HepG2 (cell line): ENCODE results near the gene CCR8. TPM values are rescaled to one million over a fixed set of nuclear protein-coding genes. Genes with fewer than 3 reads are reported as not detected.

Source experiments
- ATAC-seq: fragments of 200-7000 bp; cut with Tn5 transposase; 3 replicates; pipeline ENCODE4 v1.9.1; 2020; ENCODE audit warnings: mild to moderate bottlenecking, moderate library complexity
- BruUV-seq: library from RNA; stranded (reverse); fragments of 400-500 nt; replicated peaks from 2 replicates; lab custom pipeline; 2021; lab: Mats Ljungman, UMichigan
- CTCF ChIA-PET: fragments of 300-600 bp; formaldehyde crosslinking; extraction: SDS; loops from one replicate; lab custom pipeline; 2021; ENCODE audit warnings: low total read pairs, inconsistent platforms, low intra/inter-chr PET ratio; lab: Yijun Ruan, JAX
- POLR2A ChIA-PET: fragments of 350-600 bp; sonication (Branson Sonifier 250); formaldehyde crosslinking; loops from one replicate; lab custom pipeline; 2020; ENCODE audit warnings: antibody characterized with exemption, inconsistent platforms; lab: Yijun Ruan, JAX
- DNase-seq: peaks from one replicate; pipeline ENCODE4 v3.0.0-alpha.2; 2015; ENCODE audit warnings: low spot score
- FAIRE-seq: peaks from 3 replicates; lab custom pipeline; 2011; peaks lifted over from hg19 to GRCh38; lab: Jason Lieb, UNC
- H2AFZ ChIP-seq: one replicate; pipeline ENCODE4 v1.6.1; 2011; ENCODE audit warnings: low read length, inconsistent platforms
- H3K27ac ChIP-seq: fragments of 300-600 bp; 3 replicates; pipeline ENCODE4 v1.8.0; 2011; ENCODE audit warnings: mixed run types, mild to moderate bottlenecking, mixed read lengths, low read length, inconsistent platforms; ENCODE audit not compliant: insufficient read depth; ENCODE audit errors: extremely low read length
- H3K27me3 ChIP-seq, 2 experiments: fragments of 200-600 bp in 1 of 2; 2 replicates in 1 of 2; 3 replicates in 1 of 2; pipeline versions ENCODE4 v1.6.0 to v1.8.0; 2011; ENCODE audit warnings: low read length in 2 of 2, mild to moderate bottlenecking in 2 of 2, moderate library complexity in 2 of 2, inconsistent platforms in 1 of 2; ENCODE audit not compliant: insufficient read depth in 2 of 2, control insufficient read depth in 1 of 2
- H3K36me3 ChIP-seq, 2 experiments: fragments of 200-600 bp in 1 of 2; replicated peaks in 1 of 2; 2 replicates in 1 of 2; 3 replicates in 1 of 2; pipeline versions ENCODE4 v1.5.1 to v1.8.0; 2011; ENCODE audit warnings: low read length in 2 of 2, inconsistent platforms in 1 of 2; ENCODE audit not compliant: insufficient read depth in 2 of 2, control insufficient read depth in 1 of 2
- H3K4me1 ChIP-seq: 2 replicates; pipeline ENCODE4 v1.5.1; 2012; ENCODE audit warnings: low read length, inconsistent platforms; ENCODE audit not compliant: insufficient read depth
- H3K4me2 ChIP-seq: 2 replicates; pipeline ENCODE4 v1.6.0; 2011; ENCODE audit warnings: low read depth, low read length, inconsistent platforms
- H3K4me3 ChIP-seq, 3 experiments: fragments of 200-600 bp in 1 of 3; sonication (generic), shearing (Covaris generic) in 1 of 3; replicated peaks in 1 of 3; 2 replicates each; pipeline ENCODE4 v1.5.1; 2011 to 2016; ENCODE audit warnings: low read length in 3 of 3, inconsistent platforms in 2 of 3, low read depth in 2 of 3, mild to moderate bottlenecking in 2 of 3, control low read depth in 1 of 3, mixed read lengths in 1 of 3; ENCODE audit not compliant: insufficient read depth in 1 of 3
- H3K79me2 ChIP-seq: one replicate; pipeline ENCODE4 v1.6.1; 2011; ENCODE audit warnings: low read length, inconsistent platforms; ENCODE audit not compliant: insufficient read depth
- H3K9ac ChIP-seq: 2 replicates; pipeline ENCODE4 v1.6.0; 2011; ENCODE audit warnings: mild to moderate bottlenecking, low read depth, low read length, inconsistent platforms; ENCODE audit not compliant: insufficient read depth
- H3K9me3 ChIP-seq: 2 replicates; pipeline ENCODE4 v1.5.1; 2012; ENCODE audit warnings: mild to moderate bottlenecking, low read length
- H4K20me1 ChIP-seq: 2 replicates; pipeline ENCODE4 v1.6.0; 2011; ENCODE audit warnings: inconsistent platforms, mild to moderate bottlenecking, low read length, moderate library complexity; ENCODE audit not compliant: insufficient read depth
- CTCF ChIP-seq: sonication (generic); formaldehyde crosslinking; IDR thresholded peaks from 2 replicates; pipeline ENCODE4 v1.5.0; 2020; ENCODE audit warnings: mild to moderate bottlenecking, missing genetic modification reagents, moderate library complexity
- FOXK1 ChIP-seq: sonication (generic); formaldehyde crosslinking; IDR thresholded peaks from 2 replicates; pipeline ENCODE4 v1.4.0; 2020; ENCODE audit warnings: low read depth, missing genetic modification reagents, borderline replicate concordance
- GABPA ChIP-seq, 2 experiments: IDR thresholded peaks; 2 replicates each; pipeline ENCODE4 v1.6.1; 2011 to 2016; ENCODE audit warnings: low read depth in 2 of 2, low read length in 1 of 2, missing biosample characterization in 1 of 2, missing genetic modification characterization in 1 of 2
- GLI4 ChIP-seq: sonication (generic); formaldehyde crosslinking; IDR thresholded peaks from 2 replicates; pipeline ENCODE4 v1.5.1; 2020; ENCODE audit warnings: missing genetic modification reagents, mild to moderate bottlenecking, moderate library complexity, borderline replicate concordance
- PPARG ChIP-seq: conservative IDR thresholded peaks from 2 replicates; pipeline ENCODE4 v1.6.1; 2016; ENCODE audit warnings: missing biosample characterization, missing genetic modification reagents
- RFXANK ChIP-seq: IDR thresholded peaks from 2 replicates; pipeline ENCODE4 v1.6.1; 2016
- SAP130 ChIP-seq: IDR thresholded peaks from 2 replicates; pipeline ENCODE4 v1.6.1; 2016; ENCODE audit warnings: low read depth
- SMAD9 ChIP-seq: sonication (generic); formaldehyde crosslinking; IDR thresholded peaks from 2 replicates; pipeline ENCODE4 v1.5.1; 2020; ENCODE audit warnings: mild to moderate bottlenecking, missing genetic modification reagents
- TBL1XR1 ChIP-seq: fragments of 150-350 bp; IDR thresholded peaks from 2 replicates; pipeline ENCODE4 v1.6.1; 2014; ENCODE audit warnings: borderline replicate concordance, low read length; ENCODE audit not compliant: partially characterized antibody
- ZNF230 ChIP-seq: sonication (generic); formaldehyde crosslinking; IDR thresholded peaks from 2 replicates; pipeline ENCODE4 v1.4.0; 2020; ENCODE audit warnings: mild to moderate bottlenecking, missing genetic modification reagents
- ZNF687 ChIP-seq: sonication (generic); formaldehyde crosslinking; IDR thresholded peaks from 2 replicates; pipeline ENCODE4 v1.5.1; 2020; ENCODE audit warnings: mild to moderate bottlenecking, missing genetic modification reagents, moderate library complexity
- WGBS: methylation state at CpG from one replicate; pipeline ENCODE4 v1.1.6; 2017; ENCODE audit warnings: low lambda C conversion rate; 5-methylcytosine and 5-hydroxymethylcytosine counted together
- in situ Hi-C: cut with HindIII; loops from 2 replicates; pipeline ENCODE4 v1.10.0; 2017; ENCODE audit warnings: low pct_unique_long_range_greater_than_20kb; ENCODE audit not compliant: extremely low pct_ligation_motif_present
- intact Hi-C: fragments of 100-400 bp; cut with micrococcal nuclease; formaldehyde crosslinking; loops from one replicate; pipeline ENCODE4 v1.10.0; 2022; ENCODE audit not compliant: unreplicated experiment
- polyA plus RNA-seq, 8 experiments: library from polyadenylated mRNA; depleted of rRNA in 3 of 8; stranded (reverse) in 7 of 8; unstranded in 1 of 8; fragments of >200 nt; fragmentation: Illumina TruSeq in 4 of 8; extraction: Trizol in 4 of 8; gene quantifications; 2 replicates each; pipeline versions ENCODE4 v1.2.1 to v1.2.3, GENCODE V29; 2011 to 2016; ENCODE audit warnings: low read depth in 4 of 8, missing spikeins in 1 of 8, mixed read lengths in 1 of 8; ENCODE audit not compliant: insufficient read depth in 1 of 8
- total RNA-seq, 5 experiments: library from RNA; depleted of rRNA; stranded (reverse); fragments of >200 nt; fragmentation: Illumina TruSeq; extraction: Trizol; gene quantifications; 2 replicates each; pipeline ENCODE4 v1.2.3, GENCODE V29; 2016; ENCODE audit warnings: low read depth in 1 of 5
- TF ChIP-seq, protein P1 (sequence below): fragments of 450-650 bp; IDR thresholded peaks from 2 replicates; pipeline ENCODE4 v1.6.1; 2016
- TF ChIP-seq, protein P2 (sequence below): sonication (generic); IDR thresholded peaks from 2 replicates; pipeline ENCODE4 v1.6.1; 2016; ENCODE audit warnings: low read depth, borderline replicate concordance
- TF ChIP-seq, protein P3 (sequence below): sonication (generic); formaldehyde crosslinking; IDR thresholded peaks from 2 replicates; pipeline ENCODE4 v1.4.0; 2020; ENCODE audit warnings: missing genetic modification reagents

The CCR8 gene
- total and polyA plus RNA-seq, 2 of the 13 experiments (the other 11 are each of a cell fraction or from before 2014, with no cell fraction given): not detected

- no peak overlapping the region for H3K9ac ChIP-seq
- intact Hi-C loops (loop anchor here (1.0 to 2.0 kb wide), 3 partner anchors 61 to 192 kb away; no protein-coding TSS in a partner anchor), in situ Hi-C loops (no loop called here)
- ATAC-seq (peak; percentile 88), FAIRE-seq (peak; percentile 81), DNase-seq (peak; percentile 59)
- ChIA-PET POLR2A (no interaction called here), CTCF (interaction anchor here (1.3 to 1.8 kb wide), 2 partner anchors 169 to 188 kb away, joined by 4 to 10 read pairs; no protein-coding TSS in a partner anchor)
- H3K36me3 ChIP-seq: no peaks in the 10 kb centered on the region
- WGBS: 20% methylated on average over 4 of the region's 4 CpGs
- H4K20me1 ChIP-seq: no peaks in the 10 kb centered on the region
- no peak overlapping the region for H2AFZ ChIP-seq
- peaks cover under 1% of the 10 kb centered on the region for H3K79me2 ChIP-seq
- H3K9me3 ChIP-seq: no peaks in the 10 kb centered on the region
- H3K4me2 ChIP-seq: no peak overlapping the region
- H3K27ac ChIP-seq: no peak overlapping the region
- no peak overlapping the region for H3K4me3 ChIP-seq
- BruUV-seq: no TSS peak
- 0 out of 5 replicates have a peak, but pooled peaks cover 0 to 1% of the 10 kb centered on the region in 2 experiments for H3K27me3 ChIP-seq
- H3K4me1 ChIP-seq: peaks cover 22% of the 10 kb centered on the region
- TF ChIP-seq RFXANK (CRISPR knock-in tag) (no peak), FOXK1 (no peak), CTCF (CRISPR knock-in tag) (peak; percentile 87), ZNF687 (CRISPR knock-in tag) (no peak), SAP130 (0 out of 2 replicates have a peak, but pooled peaks have one; percentile 20), SMAD9 (CRISPR knock-in tag) (no peak), GABPA (IDR thresholded peaks at IDR 0.05; ENCODE audit: low read depth, low read length) (no peak), GABPA (CRISPR knock-in tag; IDR thresholded peaks at IDR 0.05; ENCODE audit: low read depth) (no peak), TBL1XR1 (no peak), ZNF230 (CRISPR knock-in tag) (no peak), GLI4 (no peak), PPARG (CRISPR knock-in tag) (peak; percentile 35; the same call in 1 of the 2 replicates)
- TF ChIP-seq, protein P1, sequence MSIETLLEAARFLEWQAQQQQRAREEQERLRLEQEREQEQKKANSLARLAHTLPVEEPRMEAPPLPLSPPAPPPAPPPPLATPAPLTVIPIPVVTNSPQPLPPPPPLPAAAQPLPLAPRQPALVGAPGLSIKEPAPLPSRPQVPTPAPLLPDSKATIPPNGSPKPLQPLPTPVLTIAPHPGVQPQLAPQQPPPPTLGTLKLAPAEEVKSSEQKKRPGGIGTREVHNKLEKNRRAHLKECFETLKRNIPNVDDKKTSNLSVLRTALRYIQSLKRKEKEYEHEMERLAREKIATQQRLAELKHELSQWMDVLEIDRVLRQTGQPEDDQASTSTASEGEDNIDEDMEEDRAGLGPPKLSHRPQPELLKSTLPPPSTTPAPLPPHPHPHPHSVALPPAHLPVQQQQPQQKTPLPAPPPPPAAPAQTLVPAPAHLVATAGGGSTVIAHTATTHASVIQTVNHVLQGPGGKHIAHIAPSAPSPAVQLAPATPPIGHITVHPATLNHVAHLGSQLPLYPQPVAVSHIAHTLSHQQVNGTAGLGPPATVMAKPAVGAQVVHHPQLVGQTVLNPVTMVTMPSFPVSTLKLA: no peak
- TF ChIP-seq, protein P2, sequence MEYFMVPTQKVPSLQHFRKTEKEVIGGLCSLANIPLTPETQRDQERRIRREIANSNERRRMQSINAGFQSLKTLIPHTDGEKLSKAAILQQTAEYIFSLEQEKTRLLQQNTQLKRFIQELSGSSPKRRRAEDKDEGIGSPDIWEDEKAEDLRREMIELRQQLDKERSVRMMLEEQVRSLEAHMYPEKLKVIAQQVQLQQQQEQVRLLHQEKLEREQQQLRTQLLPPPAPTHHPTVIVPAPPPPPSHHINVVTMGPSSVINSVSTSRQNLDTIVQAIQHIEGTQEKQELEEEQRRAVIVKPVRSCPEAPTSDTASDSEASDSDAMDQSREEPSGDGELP: 0 out of 2 replicates have a peak, but pooled peaks have one; percentile 13
- TF ChIP-seq, protein P3, sequence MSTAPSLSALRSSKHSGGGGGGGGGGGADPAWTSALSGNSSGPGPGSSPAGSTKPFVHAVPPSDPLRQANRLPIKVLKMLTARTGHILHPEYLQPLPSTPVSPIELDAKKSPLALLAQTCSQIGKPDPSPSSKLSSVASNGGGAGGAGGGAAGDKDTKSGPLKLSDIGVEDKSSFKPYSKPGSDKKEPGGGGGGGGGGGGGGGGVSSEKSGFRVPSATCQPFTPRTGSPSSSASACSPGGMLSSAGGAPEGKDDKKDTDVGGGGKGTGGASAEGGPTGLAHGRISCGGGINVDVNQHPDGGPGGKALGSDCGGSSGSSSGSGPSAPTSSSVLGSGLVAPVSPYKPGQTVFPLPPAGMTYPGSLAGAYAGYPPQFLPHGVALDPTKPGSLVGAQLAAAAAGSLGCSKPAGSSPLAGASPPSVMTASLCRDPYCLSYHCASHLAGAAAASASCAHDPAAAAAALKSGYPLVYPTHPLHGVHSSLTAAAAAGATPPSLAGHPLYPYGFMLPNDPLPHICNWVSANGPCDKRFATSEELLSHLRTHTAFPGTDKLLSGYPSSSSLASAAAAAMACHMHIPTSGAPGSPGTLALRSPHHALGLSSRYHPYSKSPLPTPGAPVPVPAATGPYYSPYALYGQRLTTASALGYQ: no peak
These were observed 48.6 kb downstream of the CCR8 start for GRCh38 chr3:39378088-39378487.
